Natural killer cell (primary cell): Measurements from ENCODE around the gene WDFY4. TPM values are rescaled to one million over a fixed set of nuclear protein-coding genes. Genes with fewer than 3 reads are reported as not detected.

Experiments used
- ATAC-seq, 3 donors: fragments of 150-1000 bp in 2 of 3; fragments of 200-7000 bp in 1 of 3; cut with Tn5 transposase; 1 replicate in 1 of 3; 2 replicates in 2 of 3; pipeline ENCODE4 v1.10.0; 2021; ENCODE audit warnings: mild to moderate bottlenecking in 2 of 3, moderate library complexity in 2 of 3
- DNase-seq, 2 donors: peaks; one replicate each; pipeline versions ENCODE4 v3.0.0 to v3.0.0-alpha.2; 2013 to 2021; ENCODE audit warnings: mixed read lengths in 1 of 2
- H3K27ac ChIP-seq: one replicate; pipeline ENCODE4 v1.5.1; 2013; ENCODE audit warnings: mild to moderate bottlenecking, low read length
- H3K27me3 ChIP-seq: one replicate; pipeline ENCODE4 v1.6.1; 2013; ENCODE audit warnings: low read length; ENCODE audit not compliant: control insufficient read depth, insufficient read depth
- H3K36me3 ChIP-seq: one replicate; pipeline ENCODE4 v1.6.1; 2013; ENCODE audit warnings: low read length; ENCODE audit not compliant: control insufficient read depth, insufficient read depth
- H3K4me1 ChIP-seq: one replicate; pipeline ENCODE4 v1.6.1; 2013; ENCODE audit warnings: low read length; ENCODE audit not compliant: control insufficient read depth, insufficient read depth
- H3K4me3 ChIP-seq: one replicate; pipeline ENCODE4 v1.5.1; 2013; ENCODE audit warnings: low read length
- H3K9me3 ChIP-seq: one replicate; pipeline ENCODE4 v1.6.1; 2013; ENCODE audit warnings: low read length; ENCODE audit not compliant: control insufficient read depth, insufficient read depth
- H3K27ac Mint-ChIP-seq, 2 donors: one replicate each; pipeline ENCODE4 v1.8.0; 2022; ENCODE audit warnings: mild to moderate bottlenecking in 2 of 2, mixed read lengths in 2 of 2, moderate library complexity in 1 of 2
- H3K27me3 Mint-ChIP-seq, 2 donors: one replicate each; pipeline ENCODE4 v1.8.0; 2022; ENCODE audit warnings: low read depth in 2 of 2, mixed read lengths in 2 of 2
- H3K36me3 Mint-ChIP-seq: one replicate; pipeline ENCODE4 v1.8.0; 2022; ENCODE audit warnings: mixed read lengths
- H3K4me1 Mint-ChIP-seq, 2 donors: one replicate each; pipeline ENCODE4 v1.8.0; 2022; ENCODE audit warnings: mixed read lengths in 2 of 2
- H3K4me3 Mint-ChIP-seq: one replicate; pipeline ENCODE4 v1.8.0; 2022; ENCODE audit warnings: mild to moderate bottlenecking, moderate library complexity, mixed read lengths
- H3K9me3 Mint-ChIP-seq, 2 donors: one replicate each; pipeline ENCODE4 v1.8.0; 2022; ENCODE audit warnings: mixed read lengths in 2 of 2
- CTCF ChIP-seq: fragments of 200-600 bp; IDR thresholded peaks from one replicate; pipeline ENCODE4 v1.8.0; 2022; ENCODE audit warnings: antibody characterized with exemption
- WGBS: methylation state at CpG from one replicate; pipeline ENCODE4 v1.1.7; 2013; ENCODE audit warnings: missing lambda C conversion rate; ENCODE audit not compliant: insufficient coverage; 5-methylcytosine and 5-hydroxymethylcytosine counted together
- intact Hi-C: fragments of 100-400 bp; cut with micrococcal nuclease; formaldehyde crosslinking; loops from one replicate; pipeline ENCODE4 v1.14.2; 2022
- total RNA-seq, 4 donors: library from RNA; stranded (reverse); fragments of 120-200 nt in 1 of 4; gene quantifications; one replicate each; pipeline versions ENCODE4 v1.2.3 to v1.2.4, GENCODE V29; 2013 to 2022

WDFY4 gene
- total RNA-seq, 3 donors from 2014 or later (not counting 1 experiment from before 2014, with no cell fraction given) = 1.7 to 8.4 (median 3.5) TPM

- Histone ChIP-seq H3K4me3 (no peak overlapping the region), H3K9me3 (no peaks in the 10 kb centered on the region), H3K27me3 (no peaks in the 10 kb centered on the region), H3K27ac (no peak overlapping the region), H3K4me1 (no peaks in the 10 kb centered on the region), H3K36me3 (no peaks in the 10 kb centered on the region)
- no peak for TF ChIP-seq CTCF
- no peak overlapping the region for H3K27ac Mint-ChIP-seq
- 93% methylated on average over 9 of the region's 10 CpGs for WGBS
- DNase-seq (no peak), ATAC-seq (no peak)
- H3K9me3 Mint-ChIP-seq = no peaks in the 10 kb centered on the region
- no peaks in the 10 kb centered on the region for H3K4me1 Mint-ChIP-seq
- H3K27me3 Mint-ChIP-seq = peaks cover 0 to 9% of the 10 kb centered on the region in 2 donors
- H3K4me3 Mint-ChIP-seq = no peak overlapping the region
- intact Hi-C loops = no loop called here
- H3K36me3 Mint-ChIP-seq = no peaks in the 10 kb centered on the region
Measured at GRCh38 chr10:48941427-48942075, 256.9 kb downstream of the WDFY4 start.

GRCh38 chr10:48943096-48943495 lies 258.4 kb downstream of the WDFY4 start:
- Histone ChIP-seq H3K9me3 (no peaks in the 10 kb centered on the region), H3K27ac (no peak overlapping the region), H3K4me1 (no peaks in the 10 kb centered on the region), H3K27me3 (no peaks in the 10 kb centered on the region), H3K36me3 (no peaks in the 10 kb centered on the region), H3K4me3 (no peak overlapping the region)
- no peak for TF ChIP-seq CTCF
- 95% methylated on average over 10 of the region's 10 CpGs for WGBS
- Mint-ChIP-seq H3K36me3 (no peaks in the 10 kb centered on the region), H3K9me3 (no peaks in the 10 kb centered on the region), H3K4me1 (no peaks in the 10 kb centered on the region), H3K27ac (no peak overlapping the region), H3K27me3 (peaks cover 0 to 9% of the 10 kb centered on the region in 2 donors), H3K4me3 (no peak overlapping the region)
- DNase-seq (no peak), ATAC-seq (no peak)
- intact Hi-C loops = no loop called here

GRCh38 chr10:48944171-48944570 lies 259.5 kb downstream of the WDFY4 start:
- WGBS = 89% methylated on average over 3 of the region's 3 CpGs
- Histone ChIP-seq H3K27ac (no peak overlapping the region), H3K4me1 (no peaks in the 10 kb centered on the region), H3K4me3 (no peak overlapping the region), H3K9me3 (no peaks in the 10 kb centered on the region), H3K27me3 (no peaks in the 10 kb centered on the region), H3K36me3 (no peaks in the 10 kb centered on the region)
- H3K27ac Mint-ChIP-seq = no peak overlapping the region
- intact Hi-C loops = no loop called here
- no peak for TF ChIP-seq CTCF
- peaks cover 0 to 9% of the 10 kb centered on the region in 2 donors for H3K27me3 Mint-ChIP-seq
- no peaks in the 10 kb centered on the region for H3K4me1 Mint-ChIP-seq
- H3K36me3 Mint-ChIP-seq = no peaks in the 10 kb centered on the region
- H3K4me3 Mint-ChIP-seq = no peak overlapping the region
- no peak for ATAC-seq
- H3K9me3 Mint-ChIP-seq = no peaks in the 10 kb centered on the region
- no peak for DNase-seq
